Fibroblast of skin of right biceps (primary cell): Measurements from ENCODE around the gene PDE7B.
A peak's percentile ranks its signal among the peaks of the same experiment; 100 is the strongest.

Experiments used
- DNase-seq: peaks from one replicate; pipeline ENCODE4 v3.0.0-alpha.2; 2013

PDE7B gene

GRCh38 chr6:135890876-135891275 lies 39.4 kb downstream of the PDE7B start:
- no peak for DNase-seq

- DNase-seq = no peak
These were observed 40.2 kb downstream of the PDE7B start for GRCh38 chr6:135891710-135892109.

- no peak for DNase-seq
These were observed 43.9 kb downstream of the PDE7B start for GRCh38 chr6:135895231-135895911.

- DNase-seq = no peak
These were observed 45.6 kb downstream of the PDE7B start for GRCh38 chr6:135897087-135897486.

- DNase-seq = peak; percentile 89
These were observed 50.4 kb downstream of the PDE7B start for GRCh38 chr6:135901774-135902524.

GRCh38 chr6:135902756-135903331 lies 51.3 kb downstream of the PDE7B start:
- no peak for DNase-seq

- peak; percentile 74 for DNase-seq
These were observed 53.2 kb downstream of the PDE7B start for GRCh38 chr6:135904666-135905065.

- DNase-seq = no peak
These were observed 54.3 kb downstream of the PDE7B start for GRCh38 chr6:135905604-135906300.

GRCh38 chr6:135906542-135906941 lies 55.0 kb downstream of the PDE7B start:
- peak; percentile 85 for DNase-seq

GRCh38 chr6:135906972-135907465 lies 55.5 kb downstream of the PDE7B start:
- no peak for DNase-seq

GRCh38 chr6:135909737-135910387 lies 58.4 kb downstream of the PDE7B start:
- peak; percentile 27 for DNase-seq

GRCh38 chr6:135910790-135911618 lies 59.5 kb downstream of the PDE7B start:
- no peak for DNase-seq

- no peak for DNase-seq
These were observed 62.3 kb downstream of the PDE7B start for GRCh38 chr6:135913785-135914184.

GRCh38 chr6:135919026-135919425 lies 67.5 kb downstream of the PDE7B start:
- DNase-seq = no peak

GRCh38 chr6:135920689-135921088 lies 69.2 kb downstream of the PDE7B start:
- no peak for DNase-seq

- no peak for DNase-seq
These were observed 69.7 kb downstream of the PDE7B start for GRCh38 chr6:135921188-135921587.

- peak; percentile 98 for DNase-seq
These were observed 70.7 kb downstream of the PDE7B start for GRCh38 chr6:135922174-135922573.

- DNase-seq = peak; percentile 85
These were observed 71.2 kb downstream of the PDE7B start for GRCh38 chr6:135922746-135923145.

GRCh38 chr6:135932651-135933050 lies 81.2 kb downstream of the PDE7B start:
- no peak for DNase-seq

- peak; percentile 91 for DNase-seq
These were observed 84.6 kb downstream of the PDE7B start for GRCh38 chr6:135935941-135936601.

- DNase-seq = peak; percentile 99
These were observed 85.1 kb downstream of the PDE7B start for GRCh38 chr6:135936606-135937005.
